ENCODE data around the gene OR4L1. TPM values are rescaled to one million over a fixed set of nuclear protein-coding genes. Genes with fewer than 3 reads are reported as not detected.

Gene OR4L1, protein sequence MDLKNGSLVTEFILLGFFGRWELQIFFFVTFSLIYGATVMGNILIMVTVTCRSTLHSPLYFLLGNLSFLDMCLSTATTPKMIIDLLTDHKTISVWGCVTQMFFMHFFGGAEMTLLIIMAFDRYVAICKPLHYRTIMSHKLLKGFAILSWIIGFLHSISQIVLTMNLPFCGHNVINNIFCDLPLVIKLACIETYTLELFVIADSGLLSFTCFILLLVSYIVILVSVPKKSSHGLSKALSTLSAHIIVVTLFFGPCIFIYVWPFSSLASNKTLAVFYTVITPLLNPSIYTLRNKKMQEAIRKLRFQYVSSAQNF
- total RNA-seq (2016; rRNA removed; fragmentation: Illumina TruSeq; extraction: Trizol) = not detected in 2 replicates
- total RNA-seq (2016; cell fraction: cytosol; rRNA removed; fragmentation: Illumina TruSeq; extraction: Trizol; ENCODE audit: low read depth) = not detected in 2 replicates
- total RNA-seq (2016; cell fraction: insoluble cytoplasmic fraction; rRNA removed; fragmentation: Illumina TruSeq; extraction: Trizol) = not detected in 2 replicates
- total RNA-seq (2016; cell fraction: membrane; rRNA removed; fragmentation: Illumina TruSeq; extraction: Trizol) = not detected in 2 replicates
- not detected in 2 replicates for total RNA-seq (2016; cell fraction: nucleus; rRNA removed; fragmentation: Illumina TruSeq; extraction: Trizol)
- polyA plus RNA-seq (2011; rRNA removed) = not detected in 2 replicates
- polyA plus RNA-seq (2011; cell fraction: cytosol; rRNA removed) = not detected in 2 replicates
- polyA plus RNA-seq (2011; cell fraction: nucleus; rRNA removed) = not detected in 2 replicates
- polyA plus RNA-seq (2012) = not detected in 2 replicates
- polyA plus RNA-seq (2016; cell fraction: cytosol; fragmentation: Illumina TruSeq; extraction: Trizol; ENCODE audit: low read depth) = not detected in 2 replicates
- polyA plus RNA-seq (2016; cell fraction: insoluble cytoplasmic fraction; fragmentation: Illumina TruSeq; extraction: Trizol; ENCODE audit: low read depth) = not detected in 2 replicates
- polyA plus RNA-seq (2016; cell fraction: membrane; fragmentation: Illumina TruSeq; extraction: Trizol; ENCODE audit: low read depth) = not detected in 2 replicates
- not detected in 2 replicates for polyA plus RNA-seq (2016; cell fraction: nucleus; fragmentation: Illumina TruSeq; extraction: Trizol; ENCODE audit: insufficient read depth, low read depth)
- polyA minus RNA-seq (2011; rRNA and poly(A)+ RNA removed; ENCODE audit: low replicate concordance) = not detected in 2 replicates
- polyA minus RNA-seq (2011; cell fraction: cytosol; rRNA and poly(A)+ RNA removed) = not detected in 2 replicates
- polyA minus RNA-seq (2011; cell fraction: nucleus; rRNA and poly(A)+ RNA removed) = not detected in 2 replicates
- Bru-seq, nascent RNA = not detected
- BruChase-seq, experiment 1, labeled RNA remaining after a 6-hour chase = not detected
- not detected for BruChase-seq, experiment 2, labeled RNA remaining after a 2-hour chase
- long read RNA-seq, experiment 1 = 0 reads
- long read RNA-seq, experiment 2 = 0 reads

DNA sequence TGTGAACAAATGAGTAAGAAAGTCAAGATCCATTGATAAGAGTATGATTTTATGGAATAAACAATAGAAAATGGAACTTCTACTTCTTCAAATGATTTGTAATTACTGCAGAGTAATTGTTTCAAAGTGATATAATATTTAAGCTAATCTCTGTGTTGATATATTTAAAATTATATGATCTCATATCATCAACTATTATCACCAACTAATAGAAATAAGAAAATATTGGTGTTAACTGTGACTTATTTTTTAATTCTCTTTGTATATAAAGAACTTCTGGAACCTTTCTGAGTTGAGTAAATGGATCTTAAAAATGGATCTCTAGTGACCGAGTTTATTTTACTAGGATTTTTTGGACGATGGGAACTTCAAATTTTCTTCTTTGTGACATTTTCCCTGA, at the start of gene OR4L1:
TSS of gene OR4L1 (plus strand) at position 301 of the 400 bp plus-strand sequence. CDS start at position 301, 0 bp downstream.
- Histone ChIP-seq H3K4me1 (ENCODE audit: insufficient read depth, low read length) (no peaks in the 10 kb centered on the region), H4K20me1 (ENCODE audit: insufficient read depth, low read length) (no peaks in the 10 kb centered on the region), H3K4me3 (replicated peaks in 1 of 3; ENCODE audit: insufficient read depth in 1 of 3, low read depth in 2 of 3, low read length in 3 of 3) (no peak within 1 kb of the TSS), H3K27me3 (ENCODE audit: control insufficient read depth in 1 of 2, insufficient read depth in 2 of 2, low read length in 2 of 2) (no peaks in the 10 kb centered on the region), H3K27ac (ENCODE audit: extremely low read length, insufficient read depth, low read length) (no peak within 1 kb of the TSS), H3K36me3 (replicated peaks in 1 of 2; ENCODE audit: control insufficient read depth in 1 of 2, insufficient read depth in 2 of 2, low read length in 2 of 2) (no peaks in the 10 kb centered on the region), H3K79me2 (ENCODE audit: insufficient read depth, low read length) (no peaks in the 10 kb centered on the region), H2AFZ (ENCODE audit: low read length) (no peak within 1 kb of the TSS), H3K4me2 (ENCODE audit: low read depth, low read length) (no peak within 1 kb of the TSS), H3K9ac (ENCODE audit: insufficient read depth, low read depth, low read length) (no peak within 1 kb of the TSS), H3K9me3 (ENCODE audit: low read length) (no peaks in the 10 kb centered on the region; the same call in 1 of the 2 replicates)
- intact Hi-C loops (cut with micrococcal nuclease; ENCODE audit: unreplicated experiment) (no loop called here), in situ Hi-C loops (cut with HindIII; ENCODE audit: extremely low pct_ligation_motif_present, low pct_unique_long_range_greater_than_20kb) (no loop called here)
- DNase-seq (ENCODE audit: low spot score) (no peak), ATAC-seq (no peak), FAIRE-seq (no peak)
- 12% methylated on average over 2 of the region's 2 CpGs for WGBS (ENCODE audit: low lambda C conversion rate)
- ChIA-PET CTCF (ENCODE audit: low intra/inter-chr PET ratio, low total read pairs) (no interaction called here), POLR2A (no interaction called here)
- BruUV-seq (replicated peaks) = no TSS peak
- TF ChIP-seq ZNF383 (CRISPR knock-in tag; IDR thresholded peaks at IDR 0.05; ENCODE audit: borderline replicate concordance) = no peak
- no peak for TF ChIP-seq ZFP90 (CRISPR knock-in tag; IDR thresholded peaks at IDR 0.05; ENCODE audit: borderline replicate concordance)
- TF ChIP-seq, protein P1, sequence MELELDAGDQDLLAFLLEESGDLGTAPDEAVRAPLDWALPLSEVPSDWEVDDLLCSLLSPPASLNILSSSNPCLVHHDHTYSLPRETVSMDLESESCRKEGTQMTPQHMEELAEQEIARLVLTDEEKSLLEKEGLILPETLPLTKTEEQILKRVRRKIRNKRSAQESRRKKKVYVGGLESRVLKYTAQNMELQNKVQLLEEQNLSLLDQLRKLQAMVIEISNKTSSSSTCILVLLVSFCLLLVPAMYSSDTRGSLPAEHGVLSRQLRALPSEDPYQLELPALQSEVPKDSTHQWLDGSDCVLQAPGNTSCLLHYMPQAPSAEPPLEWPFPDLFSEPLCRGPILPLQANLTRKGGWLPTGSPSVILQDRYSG (CRISPR knock-in tag; IDR thresholded peaks at IDR 0.05) = no peak
- TF ChIP-seq, protein P2, sequence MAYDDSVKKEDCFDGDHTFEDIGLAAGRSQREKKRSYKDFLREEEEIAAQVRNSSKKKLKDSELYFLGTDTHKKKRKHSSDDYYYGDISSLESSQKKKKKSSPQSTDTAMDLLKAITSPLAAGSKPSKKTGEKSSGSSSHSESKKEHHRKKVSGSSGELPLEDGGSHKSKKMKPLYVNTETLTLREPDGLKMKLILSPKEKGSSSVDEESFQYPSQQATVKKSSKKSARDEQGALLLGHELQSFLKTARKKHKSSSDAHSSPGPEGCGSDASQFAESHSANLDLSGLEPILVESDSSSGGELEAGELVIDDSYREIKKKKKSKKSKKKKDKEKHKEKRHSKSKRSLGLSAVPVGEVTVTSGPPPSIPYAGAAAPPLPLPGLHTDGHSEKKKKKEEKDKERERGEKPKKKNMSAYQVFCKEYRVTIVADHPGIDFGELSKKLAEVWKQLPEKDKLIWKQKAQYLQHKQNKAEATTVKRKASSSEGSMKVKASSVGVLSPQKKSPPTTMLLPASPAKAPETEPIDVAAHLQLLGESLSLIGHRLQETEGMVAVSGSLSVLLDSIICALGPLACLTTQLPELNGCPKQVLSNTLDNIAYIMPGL (CRISPR knock-in tag; IDR thresholded peaks at IDR 0.05; ENCODE audit: borderline replicate concordance in 1 of 2, low read depth in 1 of 2) = no peak
- TF ChIP-seq SOX13 (IDR thresholded peaks at IDR 0.05) = no peak
- no peak for TF ChIP-seq SOX13 (CRISPR knock-in tag; conservative IDR thresholded peaks at IDR 0.05 in 1 of 2, IDR thresholded peaks at IDR 0.05 in 1 of 2)
- no peak for TF ChIP-seq ZNF3 (CRISPR knock-in tag; IDR thresholded peaks at IDR 0.05)
- TF ChIP-seq ZNF367 (CRISPR knock-in tag; IDR thresholded peaks at IDR 0.05; ENCODE audit: borderline replicate concordance) = no peak
- TF ChIP-seq DNMT1 (CRISPR knock-in tag; IDR thresholded peaks at IDR 0.05) = no peak
- TF ChIP-seq, protein P3, sequence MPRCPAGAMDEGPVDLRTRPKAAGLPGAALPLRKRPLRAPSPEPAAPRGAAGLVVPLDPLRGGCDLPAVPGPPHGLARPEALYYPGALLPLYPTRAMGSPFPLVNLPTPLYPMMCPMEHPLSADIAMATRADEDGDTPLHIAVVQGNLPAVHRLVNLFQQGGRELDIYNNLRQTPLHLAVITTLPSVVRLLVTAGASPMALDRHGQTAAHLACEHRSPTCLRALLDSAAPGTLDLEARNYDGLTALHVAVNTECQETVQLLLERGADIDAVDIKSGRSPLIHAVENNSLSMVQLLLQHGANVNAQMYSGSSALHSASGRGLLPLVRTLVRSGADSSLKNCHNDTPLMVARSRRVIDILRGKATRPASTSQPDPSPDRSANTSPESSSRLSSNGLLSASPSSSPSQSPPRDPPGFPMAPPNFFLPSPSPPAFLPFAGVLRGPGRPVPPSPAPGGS (CRISPR knock-in tag; IDR thresholded peaks at IDR 0.05) = no peak
- no peak for TF ChIP-seq STAT5B (CRISPR knock-in tag; IDR thresholded peaks at IDR 0.05)
- TF ChIP-seq ZNF234 (CRISPR knock-in tag; conservative IDR thresholded peaks at IDR 0.05) = no peak
- TF ChIP-seq ZFP36L2 (CRISPR knock-in tag; IDR thresholded peaks at IDR 0.05) = no peak
- TF ChIP-seq, protein P4, sequence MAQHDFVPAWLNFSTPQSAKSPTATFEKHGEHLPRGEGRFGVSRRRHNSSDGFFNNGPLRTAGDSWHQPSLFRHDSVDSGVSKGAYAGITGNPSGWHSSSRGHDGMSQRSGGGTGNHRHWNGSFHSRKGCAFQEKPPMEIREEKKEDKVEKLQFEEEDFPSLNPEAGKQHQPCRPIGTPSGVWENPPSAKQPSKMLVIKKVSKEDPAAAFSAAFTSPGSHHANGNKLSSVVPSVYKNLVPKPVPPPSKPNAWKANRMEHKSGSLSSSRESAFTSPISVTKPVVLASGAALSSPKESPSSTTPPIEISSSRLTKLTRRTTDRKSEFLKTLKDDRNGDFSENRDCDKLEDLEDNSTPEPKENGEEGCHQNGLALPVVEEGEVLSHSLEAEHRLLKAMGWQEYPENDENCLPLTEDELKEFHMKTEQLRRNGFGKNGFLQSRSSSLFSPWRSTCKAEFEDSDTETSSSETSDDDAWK (CRISPR knock-in tag; IDR thresholded peaks at IDR 0.05) = no peak
- TF ChIP-seq MED13 (CRISPR knock-in tag; IDR thresholded peaks at IDR 0.05) = no peak
